DMS114 treated with DMSO at 0.1 percent for 48 hours (cell line): ENCODE results near the gene SNX9.
"Not testable (repeated sequence)": the region's sequence is repeated elsewhere in the genome, so short reads cannot be mapped to it uniquely, and the experiment has no call there.

Experiments
- DNase-seq: peaks from one replicate; lab custom pipeline; 2025; ENCODE audit not compliant: unreplicated experiment; lab: John Stamatoyannopoulos, UW

SNX9 gene

GRCh38 chr6:157911786-157912185 is 88.7 kb downstream of the SNX9 start:
- DNase-seq = no peak

- no peak for DNase-seq
Observed at GRCh38 chr6:157912326-157912725, 89.3 kb downstream of the SNX9 start.

GRCh38 chr6:157921685-157922367 is 98.8 kb downstream of the SNX9 start:
- no peak for DNase-seq

GRCh38 chr6:157925771-157926170 is 102.7 kb downstream of the SNX9 start:
- DNase-seq = no peak

- DNase-seq = no peak
Observed at GRCh38 chr6:157927011-157927410, 104.0 kb downstream of the SNX9 start.

- no peak for DNase-seq
Observed at GRCh38 chr6:157928428-157928827, 105.4 kb downstream of the SNX9 start.

- DNase-seq = no peak
Observed at GRCh38 chr6:157929076-157929475, 106.0 kb downstream of the SNX9 start.

- no peak for DNase-seq
Observed at GRCh38 chr6:157929765-157930319, 106.8 kb downstream of the SNX9 start.

- no peak for DNase-seq
Observed at GRCh38 chr6:157935786-157936185, 112.7 kb downstream of the SNX9 start.

GRCh38 chr6:157937318-157937717 is 114.3 kb downstream of the SNX9 start:
- DNase-seq = no peak

GRCh38 chr6:157937916-157938315 is 114.9 kb downstream of the SNX9 start:
- DNase-seq = no peak

GRCh38 chr6:157940375-157941036 is 117.5 kb downstream of the SNX9 start:
- not testable (repeated sequence) for DNase-seq

GRCh38 chr6:157941101-157941863 is 118.2 kb downstream of the SNX9 start:
- DNase-seq = no peak

- DNase-seq = no peak
Observed at GRCh38 chr6:157942351-157942750, 119.3 kb downstream of the SNX9 start.

GRCh38 chr6:157943249-157943963 is 120.4 kb downstream of the SNX9 start:
- DNase-seq = no peak

GRCh38 chr6:157943964-157944283 is 120.9 kb downstream of the SNX9 start:
- DNase-seq = no peak

- no peak for DNase-seq
Observed at GRCh38 chr6:157944983-157945931, 122.2 kb downstream of the SNX9 start.

- no peak for DNase-seq
Observed at GRCh38 chr6:157946053-157946617, 123.1 kb downstream of the SNX9 start.

- peak; percentile 0 for DNase-seq
Observed at GRCh38 chr6:157946865-157947532, 124.0 kb downstream of the SNX9 start.
